Cardiac muscle cell (in vitro differentiated cells and primary cell): ENCODE measurements around the gene ZNF391. TPM values are rescaled to one million over a fixed set of nuclear protein-coding genes. Genes with fewer than 3 reads are reported as not detected.
A peak's percentile ranks its signal among the peaks of the same experiment; 100 is the strongest.
"Not testable (repeated sequence)": the region's sequence is repeated elsewhere in the genome, so short reads cannot be mapped to it uniquely, and the experiment has no call there.

Experiments
- DNase-seq, 2 donors: peaks; one replicate each; pipeline versions ENCODE4 v3.0.0 to v3.0.0-alpha.2; 2010 to 2017; ENCODE audit warnings: low read depth in 1 of 2, low spot score in 1 of 2
- H3K27ac ChIP-seq: fragments of 200-600 bp; sonication (generic); 2 replicates; pipeline ENCODE4 v1.5.1; 2016
- H3K27me3 ChIP-seq: fragments of 200-600 bp; sonication (generic); 2 replicates; pipeline ENCODE4 v1.6.0; 2016; ENCODE audit warnings: control low read depth
- H3K36me3 ChIP-seq: fragments of 200-600 bp; sonication (generic); 2 replicates; pipeline ENCODE4 v1.5.1; 2016; ENCODE audit warnings: control low read depth
- H3K4me1 ChIP-seq: fragments of 200-600 bp; sonication (generic); 2 replicates; pipeline ENCODE4 v1.8.1; 2017; ENCODE audit warnings: low read depth, mild to moderate bottlenecking, mixed run types
- H3K4me3 ChIP-seq: fragments of 200-600 bp; sonication (generic); 2 replicates; pipeline ENCODE4 v1.5.1; 2016; ENCODE audit warnings: mild to moderate bottlenecking
- H3K9me3 ChIP-seq: fragments of 200-600 bp; sonication (generic); 2 replicates; pipeline ENCODE4 v1.5.1; 2017; ENCODE audit warnings: low read depth, mild to moderate bottlenecking, control low read depth
- CTCF ChIP-seq: IDR thresholded peaks from 2 replicates; pipeline ENCODE4 v1.5.1; 2012; ENCODE audit warnings: low read depth, mild to moderate bottlenecking, low read length
- polyA plus RNA-seq: library from polyadenylated mRNA; unstranded; fragments of >200 nt; fragmentation: Nextera tagmentation; extraction: Ambion mirVana; gene quantifications from 2 replicates; pipeline ENCODE4 v1.2.1, GENCODE V29; 2016
- total RNA-seq: library from RNA; depleted of rRNA; stranded (reverse); fragments of >200 nt; gene quantifications from 2 replicates; pipeline ENCODE4 v1.2.3, GENCODE V29; 2016

Gene ZNF391
- total and polyA plus RNA-seq, 2 experiments from 2014 or later = 5.4 to 12.9 TPM

- no peak overlapping the region for H3K4me3 ChIP-seq
- TF ChIP-seq CTCF = no peak
- no peaks in the 10 kb centered on the region for H3K27me3 ChIP-seq
- peak in 1 of 2 donors; percentile 60 for DNase-seq
- H3K9me3 ChIP-seq = no peaks in the 10 kb centered on the region
- H3K36me3 ChIP-seq = no peaks in the 10 kb centered on the region
- no peak overlapping the region for H3K27ac ChIP-seq
- no peaks in the 10 kb centered on the region for H3K4me1 ChIP-seq
Observed at GRCh38 chr6:27422651-27423332, 34.2 kb downstream of the ZNF391 start.

- H3K9me3 ChIP-seq, DNase-seq, H3K27ac ChIP-seq, H3K4me1 ChIP-seq, H3K4me3 ChIP-seq, H3K36me3 ChIP-seq, H3K27me3 ChIP-seq: not testable (repeated sequence)
Observed at GRCh38 chr6:27424851-27425250, 36.3 kb downstream of the ZNF391 start.

GRCh38 chr6:27426045-27426620, 37.6 kb downstream of the ZNF391 start:
- Histone ChIP-seq H3K9me3 (no peaks in the 10 kb centered on the region), H3K36me3 (no peaks in the 10 kb centered on the region), H3K27ac (no peak overlapping the region), H3K4me1 (no peaks in the 10 kb centered on the region), H3K27me3 (no peaks in the 10 kb centered on the region), H3K4me3 (no peak overlapping the region)
- no peak for DNase-seq
- no peak for TF ChIP-seq CTCF

- Histone ChIP-seq H3K4me1 (no peaks in the 10 kb centered on the region), H3K27me3 (no peaks in the 10 kb centered on the region), H3K27ac (no peak overlapping the region), H3K36me3 (no peaks in the 10 kb centered on the region), H3K4me3 (no peak overlapping the region), H3K9me3 (no peaks in the 10 kb centered on the region)
- no peak for DNase-seq
- TF ChIP-seq CTCF = no peak
Observed at GRCh38 chr6:27428502-27428901, 39.9 kb downstream of the ZNF391 start.

GRCh38 chr6:27428966-27429365, 40.4 kb downstream of the ZNF391 start:
- Histone ChIP-seq H3K4me1 (no peaks in the 10 kb centered on the region), H3K36me3 (no peaks in the 10 kb centered on the region), H3K27me3 (no peaks in the 10 kb centered on the region), H3K27ac (no peak overlapping the region), H3K9me3 (no peaks in the 10 kb centered on the region), H3K4me3 (no peak overlapping the region)
- no peak for TF ChIP-seq CTCF
- DNase-seq = no peak

- Histone ChIP-seq H3K27me3 (no peaks in the 10 kb centered on the region), H3K36me3 (no peaks in the 10 kb centered on the region)
Observed at GRCh38 chr6:27433714-27434113, 45.2 kb downstream of the ZNF391 start.

More at GRCh38 chr6:27433714-27434113, 45.2 kb downstream of the ZNF391 start:
- Histone ChIP-seq H3K9me3 (no peaks in the 10 kb centered on the region), H3K27ac (no peak overlapping the region), H3K4me3 (no peak overlapping the region), H3K4me1 (no peaks in the 10 kb centered on the region)
- DNase-seq = no peak
- no peak for TF ChIP-seq CTCF
